GM12892 (cell line): Measurements from ENCODE around the gene KRTAP5-5.

ENCODE experiments used
- DNase-seq: peaks from one replicate; pipeline ENCODE4 v3.0.0; 2011; ENCODE audit not compliant: insufficient read length
- FAIRE-seq: peaks from 2 replicates; lab custom pipeline; 2011; peaks lifted over from hg19 to GRCh38; lab: Jason Lieb, UNC
- POLR2A ChIP-seq: IDR thresholded peaks from 2 replicates; pipeline ENCODE4 v1.6.1; 2011; ENCODE audit warnings: low read depth, low read length, control low read depth
- POLR2AphosphoS5 ChIP-seq: IDR thresholded peaks from 2 replicates; pipeline ENCODE4 v1.6.1; 2011; ENCODE audit warnings: low read depth, low read length, control low read depth
- TAF1 ChIP-seq: IDR thresholded peaks from 2 replicates; pipeline ENCODE4 v1.6.1; 2011; ENCODE audit warnings: low read depth, mild to moderate bottlenecking, control low read depth, low read length, borderline replicate concordance

KRTAP5-5 gene

GRCh38 chr11:1650034-1650917 is 20.7 kb downstream of the KRTAP5-5 start:
- DNase-seq (no peak), FAIRE-seq (no peak)
- TF ChIP-seq TAF1 (no peak), POLR2A (no peak), POLR2AphosphoS5 (no peak)

DNA sequence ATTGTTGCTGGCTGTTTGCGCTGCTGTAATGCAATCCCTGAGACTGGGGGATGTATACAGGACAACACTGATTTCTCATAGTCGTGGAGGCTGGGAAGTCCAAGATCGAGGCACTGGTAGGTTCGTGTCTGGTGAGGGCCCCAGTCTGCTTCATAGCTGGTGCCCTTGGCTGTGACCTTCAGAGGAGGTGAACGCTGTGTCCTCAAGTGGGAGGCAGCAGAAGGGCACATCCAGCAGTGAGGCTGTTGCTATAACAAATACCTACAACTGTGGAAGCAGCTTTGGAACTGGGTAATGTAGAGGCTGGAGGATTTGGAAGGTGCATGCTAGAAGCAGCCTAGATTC is 21.3 kb downstream of the KRTAP5-5 start:
- DNase-seq (no peak), FAIRE-seq (no peak)
- TF ChIP-seq TAF1 (no peak), POLR2A (no peak), POLR2AphosphoS5 (no peak)

GRCh38 chr11:1651411-1651980 is 21.9 kb downstream of the KRTAP5-5 start:
- TF ChIP-seq POLR2A (no peak), TAF1 (no peak), POLR2AphosphoS5 (no peak)
- FAIRE-seq, result no peak
- DNase-seq, result no peak

DNA sequence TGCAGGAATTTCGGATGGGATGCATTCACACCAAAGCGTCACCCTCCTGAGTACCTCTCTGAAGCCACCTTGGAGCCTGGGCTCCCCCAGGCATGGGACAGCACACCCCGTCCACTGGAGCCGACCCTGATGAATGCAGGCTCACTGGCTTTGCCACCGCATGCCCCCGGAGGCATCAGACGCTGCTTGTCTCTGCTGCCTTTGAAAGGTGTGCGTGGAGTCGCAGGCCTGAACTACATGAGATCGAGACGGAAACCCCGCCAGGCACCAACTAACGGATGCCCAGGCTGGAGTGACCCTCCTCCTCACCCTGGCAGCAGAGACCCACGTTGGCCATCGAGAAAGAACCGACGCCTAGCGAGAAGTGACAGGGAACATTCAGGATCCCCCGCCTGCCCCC is 22.5 kb downstream of the KRTAP5-5 start:
- no peak for TF ChIP-seq POLR2A
- no peak for TF ChIP-seq POLR2AphosphoS5
- no peak for TF ChIP-seq TAF1
- FAIRE-seq, result no peak
- no peak for DNase-seq

DNA sequence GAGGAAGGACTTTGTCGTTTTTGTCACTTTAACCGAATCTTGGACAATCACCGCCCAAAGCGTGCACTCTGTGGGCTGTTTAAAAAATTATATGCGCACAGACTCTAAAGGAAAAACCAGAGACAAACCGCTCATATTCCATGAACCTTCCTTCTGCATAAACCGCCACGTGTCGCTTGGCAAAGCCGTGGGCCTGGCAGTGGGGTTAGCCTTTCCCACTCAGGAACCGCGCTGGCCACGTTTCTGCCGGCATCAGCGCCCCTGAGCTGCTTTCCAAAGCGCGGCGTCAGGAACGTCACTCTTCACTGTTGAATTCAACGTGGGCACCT is 22.8 kb downstream of the KRTAP5-5 start:
- no peak for FAIRE-seq
- no peak for TF ChIP-seq POLR2AphosphoS5
- no peak for TF ChIP-seq TAF1
- no peak for TF ChIP-seq POLR2A
- no peak for DNase-seq

DNA sequence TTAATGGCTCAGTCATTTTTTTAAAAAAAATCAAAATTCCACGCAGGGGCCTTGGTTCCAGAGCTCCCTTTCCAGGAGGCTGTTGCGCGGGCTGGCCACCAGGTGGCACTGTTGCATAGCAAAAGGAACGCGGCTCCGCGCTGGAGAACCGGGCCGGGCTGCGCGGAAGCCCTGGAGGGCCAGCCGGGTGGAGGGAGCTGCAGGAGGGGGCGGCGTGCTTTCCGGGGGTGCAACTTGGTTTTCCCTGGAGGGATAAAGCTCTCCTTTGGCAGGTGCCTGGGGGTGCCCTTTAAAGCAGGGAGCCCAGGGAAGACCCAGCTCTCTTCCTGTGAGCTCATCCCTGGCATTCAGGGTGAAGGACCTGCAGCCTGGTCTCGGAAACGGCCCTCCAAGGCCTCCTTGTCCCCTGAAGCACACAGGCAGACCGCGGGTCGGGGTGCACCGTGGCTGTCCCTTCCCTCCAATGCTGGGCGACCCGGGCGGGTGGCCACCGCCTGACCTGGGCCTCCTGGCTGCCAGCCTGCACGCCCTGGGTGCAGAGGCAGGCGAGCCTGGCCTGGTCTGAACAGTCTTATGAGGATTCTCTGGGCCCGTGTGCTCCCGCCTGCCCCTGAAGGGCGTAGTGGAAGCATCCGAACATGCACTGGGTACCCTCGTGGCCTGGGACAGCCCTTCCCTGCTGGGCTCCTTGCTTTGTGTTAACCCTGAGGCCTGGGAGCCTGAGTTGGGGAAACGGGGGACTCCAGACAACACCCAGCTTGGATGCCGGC is 23.4 kb downstream of the KRTAP5-5 start:
- peak; percentile 96 for FAIRE-seq
- peak; percentile 90 for DNase-seq
- TF ChIP-seq TAF1, result no peak
- TF ChIP-seq POLR2AphosphoS5, result no peak
- no peak for TF ChIP-seq POLR2A

- DNase-seq, result no peak
- TF ChIP-seq TAF1 (no peak), POLR2A (no peak), POLR2AphosphoS5 (no peak)
- FAIRE-seq, result no peak
Observed at GRCh38 chr11:1653541-1654387, 24.2 kb downstream of the KRTAP5-5 start.

DNA sequence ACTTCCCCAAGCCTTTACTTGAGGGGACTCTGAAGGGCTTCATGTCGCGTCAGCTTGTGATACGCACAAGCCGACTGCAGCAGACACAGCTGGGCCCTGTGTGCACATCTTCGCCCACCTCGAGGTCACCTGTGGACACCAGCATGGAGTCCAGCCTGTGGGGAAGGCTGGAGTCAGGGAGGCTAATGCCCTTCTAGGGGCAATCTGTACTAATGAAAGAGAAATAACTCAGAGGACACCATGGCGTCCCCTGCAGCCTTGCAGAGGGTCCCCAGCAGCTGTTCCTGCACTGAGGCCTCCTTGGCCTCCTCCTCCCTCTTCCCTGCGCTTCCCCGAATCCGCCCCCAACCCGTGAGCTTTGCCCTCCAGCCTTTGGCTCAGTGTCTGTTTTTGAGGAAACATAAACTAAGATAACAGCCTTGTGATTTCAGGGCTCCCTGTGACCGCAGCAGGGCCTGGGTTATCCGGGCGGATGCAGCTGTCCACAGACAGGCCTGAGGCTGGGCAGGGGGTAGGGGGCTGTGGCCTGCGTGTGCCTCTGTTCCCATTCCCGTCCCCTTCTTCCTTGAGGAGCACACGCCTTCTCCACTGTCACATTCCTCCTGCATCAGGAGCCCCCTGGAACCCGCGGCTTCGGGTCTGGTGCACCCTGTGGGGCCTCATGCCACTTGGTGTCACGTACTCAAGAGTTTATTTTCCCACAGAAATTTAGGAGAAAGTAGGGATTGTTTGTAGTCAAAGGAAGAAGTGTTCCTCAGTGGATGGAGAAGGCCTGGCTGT is 25.0 kb downstream of the KRTAP5-5 start:
- DNase-seq (no peak), FAIRE-seq (peak; percentile 24)
- TF ChIP-seq TAF1 (no peak), POLR2AphosphoS5 (no peak), POLR2A (no peak)

DNA sequence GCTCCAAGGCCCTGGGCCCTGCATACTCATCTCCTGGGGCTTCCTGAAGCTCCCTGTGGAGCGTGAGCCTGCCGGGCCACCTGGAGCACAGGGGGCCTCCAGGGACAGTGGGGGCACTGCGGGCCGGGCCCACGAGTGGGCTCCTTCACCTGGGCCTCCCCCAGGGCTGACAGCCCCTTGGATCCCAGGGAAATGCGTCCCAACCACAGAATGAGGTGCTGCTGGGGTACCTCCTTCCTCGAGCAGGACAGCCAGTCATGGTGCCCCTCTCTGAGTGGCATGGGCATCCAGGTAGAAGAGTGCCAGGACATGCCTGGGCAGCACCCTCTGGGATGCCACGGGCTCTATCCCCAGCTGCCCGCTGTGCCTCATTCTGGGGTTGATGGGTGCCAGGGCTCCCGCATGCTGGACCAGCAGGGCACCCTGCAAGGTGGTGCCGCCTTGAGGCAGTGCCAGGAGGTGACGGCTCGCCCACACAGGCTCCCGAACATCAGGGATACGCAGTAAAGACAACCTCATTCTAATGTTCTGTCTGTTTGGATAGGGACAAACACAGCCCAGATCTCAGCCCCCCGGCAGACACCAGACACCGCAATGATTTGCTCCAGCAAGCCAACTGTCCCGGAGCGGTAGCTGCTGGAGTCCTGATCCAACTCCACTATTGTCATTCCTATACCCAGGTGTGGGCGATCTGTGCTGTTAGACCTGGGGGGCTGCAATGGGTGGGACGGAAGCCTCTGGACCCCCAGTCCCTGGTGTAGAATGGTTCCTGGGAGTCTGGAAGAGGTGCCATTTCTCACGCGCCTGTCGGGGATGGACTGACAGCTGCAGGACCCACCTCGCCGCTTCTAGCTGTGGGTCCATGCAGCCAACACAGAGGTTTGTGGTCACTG is 25.8 kb downstream of the KRTAP5-5 start:
- no peak for FAIRE-seq
- DNase-seq, result no peak
- TF ChIP-seq TAF1, result no peak
- no peak for TF ChIP-seq POLR2A
- TF ChIP-seq POLR2AphosphoS5, result no peak
